Right atrium auricular region (tissue), 2 donors: ENCODE data around the gene NCOA5. TPM values are rescaled to one million over a fixed set of nuclear protein-coding genes. Genes with fewer than 3 reads are reported as not detected.
A peak's percentile ranks its signal among the peaks of the same experiment; 100 is the strongest.

Experiments used
- DNase-seq: peaks from one replicate; pipeline ENCODE4 v3.0.0-alpha.2; 2019; ENCODE audit warnings: low spot score
- H3K27ac ChIP-seq, 2 donors: fragments of 200-600 bp; sonication (generic); 1 replicate in 1 of 2; 2 replicates in 1 of 2; pipeline ENCODE4 v1.5.1; 2016 to 2019
- H3K27me3 ChIP-seq, 2 donors: fragments of 200-600 bp; sonication (generic); one replicate each; pipeline versions ENCODE4 v1.5.1 to v1.6.0; 2017 to 2019
- H3K36me3 ChIP-seq: fragments of 200-600 bp; sonication (generic); one replicate; pipeline ENCODE4 v1.5.1; 2016
- H3K4me1 ChIP-seq, 2 donors: fragments of 200-600 bp; sonication (generic); one replicate each; pipeline versions ENCODE4 v1.5.1 to v1.6.0; 2017 to 2019
- H3K4me3 ChIP-seq, 2 donors: fragments of 200-600 bp; sonication (generic); 1 replicate in 1 of 2; 2 replicates in 1 of 2; pipeline ENCODE4 v1.5.1; 2017 to 2019; ENCODE audit warnings: mild to moderate bottlenecking in 1 of 2, moderate library complexity in 1 of 2
- H3K9me3 ChIP-seq, 2 donors: fragments of 200-600 bp; sonication (generic); one replicate each; pipeline ENCODE4 v1.5.1; 2019
- CTCF ChIP-seq, 2 donors: fragments of 200-600 bp; sonication (generic); IDR thresholded peaks; one replicate each; pipeline ENCODE4 v1.5.1; 2019; ENCODE audit warnings: antibody characterized with exemption in 2 of 2
- total RNA-seq, 2 donors: library from RNA; depleted of rRNA; stranded (reverse); fragments of >200 nt; gene quantifications; one replicate each; pipeline ENCODE4 v1.1.0, GENCODE V29; 2016

NCOA5 gene
- 10 to 100 TPM; 17.8 to 23.3 TPM for total RNA-seq

GRCh38 chr20:46089417-46090388 lies at the start of gene NCOA5:
TSS of gene NCOA5 (minus strand) at chr20:46089962. CDS start at chr20:46079424, 10,538 bp downstream.
- Histone ChIP-seq H3K27me3 (no peaks in the 10 kb centered on the region), H3K9me3 (no peaks in the 10 kb centered on the region), H3K4me3 (peak within 1 kb of the TSS; percentile 68 to 71), H3K27ac (peak within 1 kb of the TSS; percentile 95 to 98), H3K36me3 (no peaks in the 10 kb centered on the region), H3K4me1 (peaks cover 0 to 45% of the 10 kb centered on the region in 2 donors)
- TF ChIP-seq CTCF (IDR thresholded peaks at IDR 0.05), result peak in 1 of 2 donors; percentile 60
- DNase-seq, result peak; percentile 92

GRCh38 chr20:46139266-46139889 lies 49.6 kb upstream of the NCOA5 start:
- Histone ChIP-seq H3K27me3 (peaks cover 0 to 5% of the 10 kb centered on the region in 2 donors), H3K27ac (no peak overlapping the region), H3K36me3 (no peaks in the 10 kb centered on the region), H3K4me1 (no peaks in the 10 kb centered on the region), H3K4me3 (no peak overlapping the region), H3K9me3 (no peaks in the 10 kb centered on the region)
- no peak for TF ChIP-seq CTCF (IDR thresholded peaks at IDR 0.05)
- DNase-seq, result no peak

DNA sequence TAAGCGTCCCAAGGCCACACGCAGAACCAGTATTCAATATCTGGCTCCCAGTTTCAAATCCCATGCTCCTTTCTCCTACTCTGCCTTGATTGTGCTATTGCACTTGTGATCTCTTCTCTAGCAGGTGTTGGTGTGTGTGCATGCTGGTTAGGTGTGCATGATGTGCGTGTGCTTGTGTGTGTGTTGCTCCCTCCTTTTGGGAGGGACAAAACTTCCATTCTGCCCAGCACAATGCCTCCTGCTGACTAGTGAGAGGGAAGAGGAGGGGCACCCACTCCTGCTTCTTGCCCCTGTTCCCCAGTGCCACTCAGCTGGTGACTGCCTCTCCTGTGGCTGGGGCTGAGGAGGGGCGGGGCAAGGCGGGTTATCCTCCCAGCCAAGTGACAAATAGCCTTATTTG lies 48.1 kb upstream of the NCOA5 start:
- H3K4me1 ChIP-seq, result peaks cover 0 to 1% of the 10 kb centered on the region in 2 donors
- no peak for TF ChIP-seq CTCF (IDR thresholded peaks at IDR 0.05)
- H3K4me3 ChIP-seq, result no peak overlapping the region
- no peak overlapping the region for H3K27ac ChIP-seq
- H3K9me3 ChIP-seq, result no peaks in the 10 kb centered on the region
- H3K36me3 ChIP-seq, result no peaks in the 10 kb centered on the region
- no peak for DNase-seq
- H3K27me3 ChIP-seq, result peaks cover 0 to 5% of the 10 kb centered on the region in 2 donors

- H3K4me1 ChIP-seq, result peaks cover 0 to 8% of the 10 kb centered on the region in 2 donors
- peaks cover 0 to 5% of the 10 kb centered on the region in 2 donors for H3K27me3 ChIP-seq
- no peak for DNase-seq
- no peak overlapping the region for H3K27ac ChIP-seq
- no peaks in the 10 kb centered on the region for H3K9me3 ChIP-seq
- TF ChIP-seq CTCF (IDR thresholded peaks at IDR 0.05), result no peak
- H3K4me3 ChIP-seq, result no peak overlapping the region
- no peaks in the 10 kb centered on the region for H3K36me3 ChIP-seq
Observed at GRCh38 chr20:46135856-46136633, 46.3 kb upstream of the NCOA5 start.

- no peak for DNase-seq
- Histone ChIP-seq H3K9me3 (no peaks in the 10 kb centered on the region), H3K27me3 (no peaks in the 10 kb centered on the region), H3K4me1 (peaks cover 0 to 17% of the 10 kb centered on the region in 2 donors), H3K36me3 (no peaks in the 10 kb centered on the region), H3K4me3 (no peak overlapping the region), H3K27ac (no peak overlapping the region)
- no peak for TF ChIP-seq CTCF (IDR thresholded peaks at IDR 0.05)
Observed at GRCh38 chr20:46134716-46135115, 45.0 kb upstream of the NCOA5 start.
